ENCODE results near the gene HAND2. TPM values are rescaled to one million over a fixed set of nuclear protein-coding genes. Genes with fewer than 3 reads are reported as not detected.

Gene HAND2
- total and polyA plus RNA-seq, 2 of the 8 experiments (the other 6 are each of a cell fraction or from before 2014, with no cell fraction given), result 0.05 TPM; not detected in 1

DNA sequence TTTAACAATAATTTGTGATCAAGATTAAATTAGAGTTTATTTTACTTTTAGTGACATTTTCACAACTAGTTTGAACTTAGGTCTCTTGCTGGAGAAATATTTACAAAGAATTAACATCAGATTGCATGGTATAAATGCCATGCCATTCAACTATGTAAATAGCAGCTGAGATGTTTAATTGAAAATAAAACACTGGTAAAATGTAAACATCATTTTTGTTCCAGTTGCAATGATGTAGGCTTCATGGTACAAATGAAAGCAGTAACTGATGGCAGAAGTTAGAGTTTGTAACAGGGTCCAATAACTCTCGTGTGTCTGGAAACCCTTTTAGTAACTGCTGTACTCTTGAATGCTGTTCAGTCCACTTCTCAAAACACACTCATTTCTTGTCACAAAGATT lies 43.7 kb upstream of the HAND2 start:
- POLR2A ChIA-PET (ENCODE audit: partially characterized antibody), result interaction anchor here (0.6 to 1.1 kb wide), 2 partner anchors 35 to 187 kb away, joined by 3 read pairs; no protein-coding TSS in a partner anchor
- Histone ChIP-seq H2BK20ac (ENCODE audit: low read length) (no peak overlapping the region), H2AK5ac (ENCODE audit: low read depth, low read length) (no peak overlapping the region)
- no peak for TF ChIP-seq POLR2A (IDR thresholded peaks at IDR 0.05; ENCODE audit: control extremely low read depth in 1 of 2, low read depth in 2 of 2, low read length in 2 of 2)
- TF ChIP-seq, protein P1, sequence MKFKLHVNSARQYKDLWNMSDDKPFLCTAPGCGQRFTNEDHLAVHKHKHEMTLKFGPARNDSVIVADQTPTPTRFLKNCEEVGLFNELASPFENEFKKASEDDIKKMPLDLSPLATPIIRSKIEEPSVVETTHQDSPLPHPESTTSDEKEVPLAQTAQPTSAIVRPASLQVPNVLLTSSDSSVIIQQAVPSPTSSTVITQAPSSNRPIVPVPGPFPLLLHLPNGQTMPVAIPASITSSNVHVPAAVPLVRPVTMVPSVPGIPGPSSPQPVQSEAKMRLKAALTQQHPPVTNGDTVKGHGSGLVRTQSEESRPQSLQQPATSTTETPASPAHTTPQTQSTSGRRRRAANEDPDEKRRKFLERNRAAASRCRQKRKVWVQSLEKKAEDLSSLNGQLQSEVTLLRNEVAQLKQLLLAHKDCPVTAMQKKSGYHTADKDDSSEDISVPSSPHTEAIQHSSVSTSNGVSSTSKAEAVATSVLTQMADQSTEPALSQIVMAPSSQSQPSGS (IDR thresholded peaks at IDR 0.05; ENCODE audit: low read length), result no peak
- TF ChIP-seq SIRT6 (IDR thresholded peaks at IDR 0.05; ENCODE audit: low read length), result no peak
- no peak for TF ChIP-seq JUND (IDR thresholded peaks at IDR 0.05; ENCODE audit: low read length)
- TF ChIP-seq TEAD4 (IDR thresholded peaks at IDR 0.05; ENCODE audit: low read depth, low read length), result no peak
- TF ChIP-seq TCF12 (IDR thresholded peaks at IDR 0.05; ENCODE audit: low read depth, low read length), result no peak
- no peak for TF ChIP-seq SUZ12 (IDR thresholded peaks at IDR 0.05; ENCODE audit: low read length)
- TF ChIP-seq EGR1 (IDR thresholded peaks at IDR 0.05; ENCODE audit: borderline replicate concordance, low read depth, low read length), result no peak
- no peak for TF ChIP-seq SP1 (IDR thresholded peaks at IDR 0.05; ENCODE audit: low read depth, low read length)
- no peak for TF ChIP-seq SAP30 (IDR thresholded peaks at IDR 0.05; ENCODE audit: insufficient read depth, insufficient replicate concordance, low read length)
- no peak for TF ChIP-seq NANOG (IDR thresholded peaks at IDR 0.05; ENCODE audit: insufficient read depth, low read depth, low read length, poor library complexity, severe bottlenecking)

More for the DNA sequence above, 43.7 kb upstream of the HAND2 start:
- Histone ChIP-seq H2BK15ac (ENCODE audit: low read length) (no peak overlapping the region), H3K4me3 (ENCODE audit: extremely low read depth in 1 of 4, insufficient read depth in 2 of 4, low read depth in 3 of 4, low read length in 4 of 4) (no peak overlapping the region), H3K9me3 (ENCODE audit: insufficient read depth in 2 of 2, low read depth in 1 of 2, low read length in 1 of 2) (no peaks in the 10 kb centered on the region), H4K5ac (ENCODE audit: insufficient read length, low read depth, low read length) (no peak overlapping the region), H3K14ac (ENCODE audit: insufficient read length) (no peak overlapping the region), H3K79me1 (ENCODE audit: low read depth, low read length) (no peaks in the 10 kb centered on the region), H3K23me2 (ENCODE audit: low read depth, low read length) (no peaks in the 10 kb centered on the region), H4K8ac (ENCODE audit: extremely low read depth, insufficient read depth, low read length) (no peak overlapping the region), H3K27me3 (replicated peaks in 1 of 4; ENCODE audit: control insufficient read depth in 3 of 4, extremely low read depth in 1 of 4, insufficient read depth in 3 of 4, low read length in 3 of 4) (peaks cover 0 to 1% (median 0%) of the 10 kb centered on the region in 4 experiments; a peak in 1 of 7 replicates), H4K20me1 (replicated peaks in 1 of 2; ENCODE audit: control insufficient read depth in 1 of 2, insufficient read depth in 2 of 2, low read length in 2 of 2) (no peaks in the 10 kb centered on the region), H3K4me1 (replicated peaks in 1 of 4; ENCODE audit: control insufficient read depth in 3 of 4, insufficient read depth in 4 of 4, low read length in 3 of 4) (no peaks in the 10 kb centered on the region), H3K27ac (ENCODE audit: low read depth, low read length) (no peak overlapping the region), H3K4me2 (ENCODE audit: insufficient read depth in 1 of 2, low read depth in 2 of 2, low read length in 2 of 2) (no peak overlapping the region), H2BK5ac (ENCODE audit: low read depth, low read length) (no peak overlapping the region), H2AFZ (ENCODE audit: low read length) (no peak overlapping the region), H3K56ac (replicated peaks; ENCODE audit: insufficient read length, low read depth, low read length) (no peak overlapping the region), H3K9ac (replicated peaks in 1 of 4; ENCODE audit: extremely low read depth in 1 of 4, low read depth in 3 of 4, low read length in 3 of 4) (no peak overlapping the region), H4K91ac (replicated peaks; ENCODE audit: insufficient read length, low read length) (no peak overlapping the region), H3K36me3 (ENCODE audit: control insufficient read depth in 2 of 4, insufficient read depth in 4 of 4, low read length in 3 of 4) (no peaks in the 10 kb centered on the region), H3K79me2 (ENCODE audit: control insufficient read depth in 1 of 2, insufficient read depth in 2 of 2, low read length in 2 of 2) (no peaks in the 10 kb centered on the region), H2BK12ac (ENCODE audit: low read depth, low read length) (no peak overlapping the region), H3K18ac (ENCODE audit: extremely low read depth, low read length) (no peak overlapping the region), H3K4ac (replicated peaks; ENCODE audit: insufficient read length, low read depth, low read length) (no peak overlapping the region), H2BK120ac (replicated peaks; ENCODE audit: low read depth, low read length) (no peak overlapping the region), H3K23ac (ENCODE audit: insufficient read length) (no peak overlapping the region)
- WGBS, 2 experiments (ENCODE audit: extremely low coverage in 1 of 2, insufficient coverage in 1 of 2, insufficient read length in 1 of 2, insufficient replicate concordance in 2 of 2, low coverage in 1 of 2, low lambda C conversion rate in 2 of 2, missing lambda C conversion rate in 1 of 2), result 69% methylated on average over 1 of the region's 1 CpG; no CpG with 5 or more reads in 1 of the 2 experiments
- DNase-seq (ENCODE audit: low read depth in 1 of 2, low spot score in 2 of 2) (no peak), FAIRE-seq (no peak)
- CTCF ChIA-PET (ENCODE audit: partially characterized antibody), result interaction anchor here (1.0 to 1.3 kb wide), 3 partner anchors 13 to 179 kb away, joined by 3 to 5 read pairs (median 4); no protein-coding TSS in a partner anchor
